ENCODE data around the gene RCC2.
"Not testable (repeated sequence)": the region's sequence is repeated elsewhere in the genome, so short reads cannot be mapped to it uniquely, and the experiment has no call there.

RCC2 gene

GRCh38 chr1:17439250-17440073, at the start of gene RCC2:
TSS of gene RCC2 (minus strand) at chr1:17439677. CDS start at chr1:17438514, 1,163 bp downstream.
- DNase-seq = peak; percentile 68

GRCh38 chr1:17486242-17486641, 46.8 kb upstream of the RCC2 start:
- DNase-seq = no peak

- DNase-seq = no peak
Observed at GRCh38 chr1:17485281-17485680, 45.8 kb upstream of the RCC2 start.

- DNase-seq = not testable (repeated sequence)
Observed at GRCh38 chr1:17481981-17482380, 42.5 kb upstream of the RCC2 start.

GRCh38 chr1:17480846-17481245, 41.4 kb upstream of the RCC2 start:
- DNase-seq = no peak

GRCh38 chr1:17475752-17476151, 36.3 kb upstream of the RCC2 start:
- DNase-seq = no peak

GRCh38 chr1:17474836-17475555, 35.5 kb upstream of the RCC2 start:
- DNase-seq = not testable (repeated sequence)

GRCh38 chr1:17472814-17473213, 33.3 kb upstream of the RCC2 start:
- no peak for DNase-seq

- no peak for DNase-seq
Observed at GRCh38 chr1:17471393-17471792, 31.9 kb upstream of the RCC2 start.

- DNase-seq = no peak
Observed at GRCh38 chr1:17470021-17470799, 30.7 kb upstream of the RCC2 start.

- not testable (repeated sequence) for DNase-seq
Observed at GRCh38 chr1:17468357-17469265, 29.1 kb upstream of the RCC2 start.

GRCh38 chr1:17466359-17466758, 26.9 kb upstream of the RCC2 start:
- DNase-seq = no peak

- DNase-seq = no peak
Observed at GRCh38 chr1:17465228-17465627, 25.8 kb upstream of the RCC2 start.

GRCh38 chr1:17463991-17464390, 24.5 kb upstream of the RCC2 start:
- no peak for DNase-seq

- no peak for DNase-seq
Observed at GRCh38 chr1:17462669-17463068, 23.2 kb upstream of the RCC2 start.

GRCh38 chr1:17460219-17460618, 20.7 kb upstream of the RCC2 start:
- no peak for DNase-seq

- DNase-seq = no peak
Observed at GRCh38 chr1:17458794-17459193, 19.3 kb upstream of the RCC2 start.

- DNase-seq = no peak
Observed at GRCh38 chr1:17452686-17453085, 13.2 kb upstream of the RCC2 start.

- not testable (repeated sequence) for DNase-seq
Observed at GRCh38 chr1:17452203-17452602, 12.7 kb upstream of the RCC2 start.

GRCh38 chr1:17451731-17452130, 12.3 kb upstream of the RCC2 start:
- no peak for DNase-seq

- DNase-seq = no peak
Observed at GRCh38 chr1:17447501-17447992, 8.1 kb upstream of the RCC2 start.

- DNase-seq = no peak
Observed at GRCh38 chr1:17442841-17443240, 3.4 kb upstream of the RCC2 start.
